ENCODE data around the gene SMC1A.

Gene SMC1A

GRCh38 chrX:53337101-53337500 lies 85.4 kb downstream of the SMC1A start:
- no peak for DNase-seq

- no peak for DNase-seq
Measured at GRCh38 chrX:53333853-53334252, 88.6 kb downstream of the SMC1A start.

- DNase-seq: no peak
Measured at GRCh38 chrX:53332204-53332603, 90.2 kb downstream of the SMC1A start.

- no peak for DNase-seq
Measured at GRCh38 chrX:53330331-53330730, 92.1 kb downstream of the SMC1A start.

GRCh38 chrX:53324803-53325202 lies 97.7 kb downstream of the SMC1A start:
- DNase-seq: no peak

All from 8988T (cell line).